Stimulated activated naive CD4-positive, alpha-beta T cell (primary cell): Measurements from ENCODE around the gene NACC1.
A peak's percentile ranks its signal among the peaks of the same experiment; 100 is the strongest.

Experiments used
- DNase-seq, 6 experiments: peaks; one replicate each; lab custom pipeline; 2025; lab: John Stamatoyannopoulos, UW

Gene NACC1

GRCh38 chr19:13117772-13118423 lies at the start of gene NACC1:
NACC1 (plus strand) TSS chr19:13118264; CDS start chr19:13135208, 16,944 bp downstream.
- DNase-seq, result peak; percentile 78 to 88 (median 80)

GRCh38 chr19:13069415-13070359 lies 48.4 kb upstream of the NACC1 start:
- DNase-seq, result no peak

- no peak for DNase-seq
These were observed 47.5 kb upstream of the NACC1 start for GRCh38 chr19:13070425-13071140.

- no peak for DNase-seq
These were observed 46.4 kb upstream of the NACC1 start for GRCh38 chr19:13071444-13072187.

- no peak for DNase-seq
These were observed 45.7 kb upstream of the NACC1 start for GRCh38 chr19:13072188-13072908.

GRCh38 chr19:13073263-13073662 lies 44.8 kb upstream of the NACC1 start:
- DNase-seq, result no peak

GRCh38 chr19:13074378-13074777 lies 43.7 kb upstream of the NACC1 start:
- DNase-seq, result no peak

GRCh38 chr19:13076320-13076719 lies 41.7 kb upstream of the NACC1 start:
- DNase-seq, result no peak

- DNase-seq, result no peak
These were observed 41.3 kb upstream of the NACC1 start for GRCh38 chr19:13076787-13077186.

- DNase-seq, result no peak
These were observed 40.8 kb upstream of the NACC1 start for GRCh38 chr19:13077240-13077639.

- no peak for DNase-seq
These were observed 39.7 kb upstream of the NACC1 start for GRCh38 chr19:13078381-13078780.

GRCh38 chr19:13078897-13079541 lies 39.0 kb upstream of the NACC1 start:
- no peak for DNase-seq

- DNase-seq, result no peak
These were observed 38.5 kb upstream of the NACC1 start for GRCh38 chr19:13079542-13079986.

- DNase-seq, result no peak
These were observed 35.7 kb upstream of the NACC1 start for GRCh38 chr19:13082192-13083007.

GRCh38 chr19:13083008-13083404 lies 35.1 kb upstream of the NACC1 start:
- DNase-seq, result no peak

- no peak for DNase-seq
These were observed 34.4 kb upstream of the NACC1 start for GRCh38 chr19:13083627-13084026.

GRCh38 chr19:13085666-13086065 lies 32.4 kb upstream of the NACC1 start:
- no peak for DNase-seq

- DNase-seq, result no peak
These were observed 31.7 kb upstream of the NACC1 start for GRCh38 chr19:13086341-13086740.

GRCh38 chr19:13087295-13087694 lies 30.8 kb upstream of the NACC1 start:
- DNase-seq, result no peak
